Ovary (tissue), 3 donors: ENCODE measurements around the gene PRELID1.
"Not testable (repeated sequence)": the region's sequence is repeated elsewhere in the genome, so short reads cannot be mapped to it uniquely, and the experiment has no call there.

ENCODE experiments used
- CTCF ChIP-seq, 3 donors: fragments of 450-650 bp in 2 of 3; fragments of 200-600 bp in 1 of 3; IDR thresholded peaks; one replicate each; pipeline versions ENCODE4 v1.5.1 to v1.8.0; 2016 to 2022; ENCODE audit warnings: antibody characterized with exemption in 3 of 3, mild to moderate bottlenecking in 1 of 3
- EP300 ChIP-seq: sonication (generic); formaldehyde crosslinking; IDR thresholded peaks from one replicate; pipeline ENCODE4 v1.6.1; 2017; ENCODE audit warnings: antibody characterized with exemption
- POLR2A ChIP-seq: fragments of 450-650 bp; IDR thresholded peaks from one replicate; pipeline ENCODE4 v1.6.1; 2017; ENCODE audit warnings: antibody characterized with exemption, mild to moderate bottlenecking, moderate library complexity
- donor health status: DM: no; HTN: no; CAD: no.

- TF ChIP-seq CTCF (IDR thresholded peaks at IDR 0.05); EP300; POLR2A: not testable (repeated sequence)
These were observed 44.9 kb upstream of the PRELID1 start for GRCh38 chr5:177258711-177259110.
